GM13976 (cell line): ENCODE data around the gene GLI1.

Experiments used
- DNase-seq: peaks from one replicate; pipeline ENCODE4 v3.0.0; 2012; ENCODE audit warnings: low spot score
- CTCF ChIP-seq: IDR thresholded peaks from 2 replicates; pipeline ENCODE4 v1.5.1; 2012; ENCODE audit warnings: borderline replicate concordance, mild to moderate bottlenecking; ENCODE audit not compliant: insufficient read depth; ENCODE audit errors: extremely low read depth, missing control alignments, control extremely low read depth
- in situ Hi-C: fragments of 300-500 bp; cut with MboI; formaldehyde crosslinking; loops from one replicate; pipeline ENCODE4 v1.12.0; 2022; ENCODE audit warnings: low sequenced_read_pairs, mixed read lengths, inconsistent platforms; ENCODE audit not compliant: unreplicated experiment

Gene GLI1

GRCh38 chr12:57455374-57456144 lies 4.0 kb upstream of the GLI1 start:
- no peak for TF ChIP-seq CTCF
- no peak for DNase-seq
- in situ Hi-C loops = loop anchor here (10.0 kb wide), 1 partner anchor 171 kb away; no protein-coding TSS in a partner anchor

GRCh38 chr12:57456145-57456700 lies 3.4 kb upstream of the GLI1 start:
- in situ Hi-C loops = loop anchor here (10.0 kb wide), 1 partner anchor 171 kb away; no protein-coding TSS in a partner anchor
- peak; percentile 61 for DNase-seq
- peak; percentile 60 for TF ChIP-seq CTCF

- no peak for TF ChIP-seq CTCF
- in situ Hi-C loops = loop anchor here (10.0 kb wide), 1 partner anchor 172 kb away; no protein-coding TSS in a partner anchor
- DNase-seq = no peak
Observed at GRCh38 chr12:57456737-57457490, 2.7 kb upstream of the GLI1 start.

GRCh38 chr12:57458665-57459054 lies 925 bp upstream of the GLI1 start:
- TF ChIP-seq CTCF = no peak
- in situ Hi-C loops = loop anchor here (10.0 kb wide), 1 partner anchor 174 kb away; no protein-coding TSS in a partner anchor
- no peak for DNase-seq

- TF ChIP-seq CTCF = peak; percentile 98
- peak; percentile 85 for DNase-seq
- in situ Hi-C loops = loop anchor here (10.0 kb wide), 1 partner anchor 174 kb away; no protein-coding TSS in a partner anchor
Observed at GRCh38 chr12:57459055-57459749, 383 bp upstream of the GLI1 start.

- in situ Hi-C loops = no loop called here
- peak; percentile 41 for DNase-seq
- no peak for TF ChIP-seq CTCF
Observed at GRCh38 chr12:57460468-57460784, 841 bp downstream of the GLI1 start.
